Ishikawa (cell line): Measurements from ENCODE around the gene KPTN.

Source experiments
- CEBPB ChIP-seq: IDR thresholded peaks from 2 replicates; pipeline ENCODE4 v1.6.1; 2012
- CREB1 ChIP-seq: IDR thresholded peaks from 2 replicates; pipeline ENCODE4 v1.6.1; 2012; ENCODE audit warnings: low read depth
- EGR1 ChIP-seq: IDR thresholded peaks from 2 replicates; pipeline ENCODE4 v1.6.1; 2012
- EP300 ChIP-seq: IDR thresholded peaks from 2 replicates; pipeline ENCODE4 v1.6.1; 2012; ENCODE audit warnings: borderline replicate concordance
- FOXM1 ChIP-seq: IDR thresholded peaks from 2 replicates; pipeline ENCODE4 v1.6.1; 2012; ENCODE audit warnings: low read depth, borderline replicate concordance
- MAX ChIP-seq: IDR thresholded peaks from 2 replicates; pipeline ENCODE4 v1.6.1; 2012
- NFIC ChIP-seq: IDR thresholded peaks from 2 replicates; pipeline ENCODE4 v1.6.1; 2012
- RAD21 ChIP-seq: IDR thresholded peaks from 2 replicates; pipeline ENCODE4 v1.6.1; 2012; ENCODE audit warnings: low read depth
- REST ChIP-seq: IDR thresholded peaks from 2 replicates; pipeline ENCODE4 v1.6.1; 2012; ENCODE audit warnings: low read depth, mild to moderate bottlenecking
- TAF1 ChIP-seq: IDR thresholded peaks from 2 replicates; pipeline ENCODE4 v1.6.1; 2012; ENCODE audit warnings: low read depth, mild to moderate bottlenecking
- TCF12 ChIP-seq: IDR thresholded peaks from 2 replicates; pipeline ENCODE4 v1.6.1; 2012; ENCODE audit warnings: low read depth
- TEAD4 ChIP-seq: IDR thresholded peaks from 2 replicates; pipeline ENCODE4 v1.6.1; 2012
- USF1 ChIP-seq: IDR thresholded peaks from 2 replicates; pipeline ENCODE4 v1.6.1; 2012
- YY1 ChIP-seq: IDR thresholded peaks from 2 replicates; pipeline ENCODE4 v1.6.1; 2012; ENCODE audit warnings: low read depth
- ZBTB7A ChIP-seq: IDR thresholded peaks from 2 replicates; pipeline ENCODE4 v1.6.1; 2012; ENCODE audit warnings: low read depth

Gene KPTN

GRCh38 chr19:47494729-47495128 lies 10.7 kb upstream of the KPTN start:
- TF ChIP-seq USF1 = no peak
- TF ChIP-seq ZBTB7A = no peak
- no peak for TF ChIP-seq CEBPB
- TF ChIP-seq TAF1 = no peak
- TF ChIP-seq TCF12 = no peak
- no peak for TF ChIP-seq MAX
- no peak for TF ChIP-seq RAD21
- no peak for TF ChIP-seq CREB1
- no peak for TF ChIP-seq TEAD4
- TF ChIP-seq EGR1 = no peak
- TF ChIP-seq REST = no peak

- TF ChIP-seq RAD21 (no peak), NFIC (no peak), TCF12 (no peak), FOXM1 (no peak), YY1 (no peak), TEAD4 (no peak), EGR1 (no peak), TAF1 (no peak), MAX (no peak), CEBPB (no peak), REST (no peak), ZBTB7A (no peak), USF1 (no peak), CREB1 (no peak), EP300 (no peak)
These were observed 10.2 kb upstream of the KPTN start for GRCh38 chr19:47494211-47494547.

GRCh38 chr19:47493378-47494210 lies 9.6 kb upstream of the KPTN start:
- no peak for TF ChIP-seq EP300
- no peak for TF ChIP-seq ZBTB7A
- TF ChIP-seq RAD21 = no peak
- TF ChIP-seq REST = no peak
- TF ChIP-seq TEAD4 = no peak
- no peak for TF ChIP-seq NFIC
- no peak for TF ChIP-seq EGR1

GRCh38 chr19:47492571-47493377 lies 8.8 kb upstream of the KPTN start:
- TF ChIP-seq USF1 = no peak
